SK-N-MC (cell line): ENCODE measurements around the gene TUT7.

ENCODE experiments used
- EZH2 ChIP-seq: fragments of 200-600 bp; sonication (generic); IDR thresholded peaks from one replicate; pipeline ENCODE4 v1.6.1; 2017; ENCODE audit warnings: antibody characterized with exemption
- FOXP2 ChIP-seq: optimal IDR thresholded peaks from 2 replicates; pipeline ENCODE3; 2011; ENCODE audit warnings: mild to moderate bottlenecking, moderate library complexity; ENCODE audit not compliant: insufficient read depth; ENCODE audit errors: extremely low read length, control extremely low read depth
- POLR2AphosphoS5 ChIP-seq: IDR thresholded peaks from 2 replicates; pipeline ENCODE4 v1.6.1; 2012; ENCODE audit warnings: mild to moderate bottlenecking, low read depth, low read length, borderline replicate concordance

DNA sequence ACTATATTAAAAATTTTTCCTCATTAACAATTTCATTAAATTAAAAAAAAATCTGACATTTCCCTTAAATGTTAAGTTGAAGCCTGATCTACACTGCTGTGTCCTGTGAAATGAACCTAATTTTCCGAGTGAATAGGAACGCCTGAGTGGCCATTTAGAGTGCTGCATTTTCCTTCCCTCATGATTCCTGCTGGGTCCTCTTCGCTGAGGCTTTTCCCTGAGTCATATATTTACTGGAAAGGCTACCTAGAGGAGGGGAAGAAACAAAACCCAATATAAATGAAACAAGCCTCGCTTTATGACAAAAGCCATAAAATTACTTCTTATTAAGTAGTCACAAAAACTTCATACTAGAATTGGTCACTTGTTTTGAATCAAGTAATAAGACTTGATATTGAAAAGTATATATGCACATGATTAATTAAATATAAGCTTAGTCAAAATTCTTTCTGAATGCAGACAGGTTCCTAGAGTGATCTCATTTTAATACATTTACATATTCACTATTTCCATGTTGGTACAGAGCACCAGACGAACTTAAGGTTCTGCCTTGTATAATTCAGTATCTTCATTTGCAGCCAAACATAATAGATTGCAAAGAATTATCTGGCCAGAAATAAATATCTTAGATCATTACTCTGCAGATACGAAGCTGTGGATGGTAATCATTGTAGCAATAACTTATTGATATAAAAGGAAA lies 65.6 kb downstream of the TUT7 start:
- TF ChIP-seq EZH2 (no peak), POLR2AphosphoS5 (no peak), FOXP2 (no peak)
